ENCODE measurements around the gene AP1B1. TPM values are rescaled to one million over a fixed set of nuclear protein-coding genes. Genes with fewer than 3 reads are reported as not detected.
A peak's percentile ranks its signal among the peaks of the same experiment; 100 is the strongest.

The AP1B1 gene
- total RNA-seq, 1 donor from 2014 or later, result 77.9 TPM

DNA sequence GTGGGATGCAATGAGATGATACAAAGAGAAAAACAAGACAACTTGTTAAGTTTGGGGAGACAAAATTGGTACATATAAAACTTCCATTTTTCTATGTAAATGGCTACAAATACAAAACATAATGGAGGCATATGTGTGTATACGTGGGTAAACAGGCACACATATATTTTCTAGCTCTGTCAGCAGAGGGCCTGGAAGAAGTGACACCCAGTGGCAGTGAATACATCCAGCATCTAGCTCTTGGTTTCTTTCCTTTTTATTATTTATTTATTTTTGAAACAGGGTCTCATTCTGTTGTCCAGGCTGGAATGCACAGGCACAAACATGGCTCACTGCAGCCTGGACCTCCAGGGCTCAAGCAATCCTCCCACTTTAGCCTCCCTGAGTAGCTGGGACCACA is 67.8 kb downstream of the AP1B1 start:
- H3K4me1 Mint-ChIP-seq (ENCODE audit: low read depth, unreplicated experiment), result no peaks in the 10 kb centered on the region
- no peak overlapping the region for H3K4me3 Mint-ChIP-seq (ENCODE audit: unreplicated experiment)
- peaks cover 5% of the 10 kb centered on the region for H3K9me3 Mint-ChIP-seq (ENCODE audit: unreplicated experiment)
- no peak for DNase-seq
- no peak overlapping the region for H3K27ac Mint-ChIP-seq (ENCODE audit: unreplicated experiment)
- peaks cover 10% of the 10 kb centered on the region for H3K36me3 Mint-ChIP-seq (ENCODE audit: unreplicated experiment)
- TF ChIP-seq, protein P1, sequence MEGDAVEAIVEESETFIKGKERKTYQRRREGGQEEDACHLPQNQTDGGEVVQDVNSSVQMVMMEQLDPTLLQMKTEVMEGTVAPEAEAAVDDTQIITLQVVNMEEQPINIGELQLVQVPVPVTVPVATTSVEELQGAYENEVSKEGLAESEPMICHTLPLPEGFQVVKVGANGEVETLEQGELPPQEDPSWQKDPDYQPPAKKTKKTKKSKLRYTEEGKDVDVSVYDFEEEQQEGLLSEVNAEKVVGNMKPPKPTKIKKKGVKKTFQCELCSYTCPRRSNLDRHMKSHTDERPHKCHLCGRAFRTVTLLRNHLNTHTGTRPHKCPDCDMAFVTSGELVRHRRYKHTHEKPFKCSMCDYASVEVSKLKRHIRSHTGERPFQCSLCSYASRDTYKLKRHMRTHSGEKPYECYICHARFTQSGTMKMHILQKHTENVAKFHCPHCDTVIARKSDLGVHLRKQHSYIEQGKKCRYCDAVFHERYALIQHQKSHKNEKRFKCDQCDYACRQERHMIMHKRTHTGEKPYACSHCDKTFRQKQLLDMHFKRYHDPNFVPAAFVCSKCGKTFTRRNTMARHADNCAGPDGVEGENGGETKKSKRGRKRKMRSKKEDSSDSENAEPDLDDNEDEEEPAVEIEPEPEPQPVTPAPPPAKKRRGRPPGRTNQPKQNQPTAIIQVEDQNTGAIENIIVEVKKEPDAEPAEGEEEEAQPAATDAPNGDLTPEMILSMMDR (IDR thresholded peaks at IDR 0.05; ENCODE audit: partially characterized antibody, unreplicated experiment), result no peak
- H3K27me3 Mint-ChIP-seq (ENCODE audit: unreplicated experiment), result peaks cover 10% of the 10 kb centered on the region

DNA sequence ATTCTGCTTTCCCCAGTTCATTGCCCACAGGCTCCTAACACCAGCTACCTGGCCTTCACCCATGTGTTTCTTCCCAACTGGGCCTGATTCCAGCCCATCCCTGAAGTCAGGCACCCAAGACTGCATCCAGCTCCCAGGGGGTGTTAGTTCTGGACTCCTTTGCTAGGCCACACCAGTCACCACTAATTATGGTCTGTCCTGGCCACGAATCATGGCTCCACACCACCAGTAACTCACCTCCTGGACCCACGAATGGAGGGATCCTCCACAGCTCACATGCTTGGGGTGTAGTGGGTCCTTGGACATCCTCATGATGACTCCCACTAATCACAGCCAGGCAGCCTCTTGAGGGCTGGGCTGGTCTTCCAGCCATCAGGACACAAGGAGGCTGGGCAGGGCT is 69.3 kb downstream of the AP1B1 start:
- Mint-ChIP-seq H3K27me3 (ENCODE audit: unreplicated experiment) (peaks cover 16% of the 10 kb centered on the region), H3K9me3 (ENCODE audit: unreplicated experiment) (peaks cover 8% of the 10 kb centered on the region), H3K4me3 (ENCODE audit: unreplicated experiment) (no peak overlapping the region), H3K4me1 (ENCODE audit: low read depth, unreplicated experiment) (peaks cover 5% of the 10 kb centered on the region), H3K36me3 (ENCODE audit: unreplicated experiment) (peaks cover 14% of the 10 kb centered on the region), H3K27ac (ENCODE audit: unreplicated experiment) (no peak overlapping the region)
- DNase-seq, result no peak
- TF ChIP-seq, protein P1 (IDR thresholded peaks at IDR 0.05; ENCODE audit: partially characterized antibody, unreplicated experiment), result no peak

DNA sequence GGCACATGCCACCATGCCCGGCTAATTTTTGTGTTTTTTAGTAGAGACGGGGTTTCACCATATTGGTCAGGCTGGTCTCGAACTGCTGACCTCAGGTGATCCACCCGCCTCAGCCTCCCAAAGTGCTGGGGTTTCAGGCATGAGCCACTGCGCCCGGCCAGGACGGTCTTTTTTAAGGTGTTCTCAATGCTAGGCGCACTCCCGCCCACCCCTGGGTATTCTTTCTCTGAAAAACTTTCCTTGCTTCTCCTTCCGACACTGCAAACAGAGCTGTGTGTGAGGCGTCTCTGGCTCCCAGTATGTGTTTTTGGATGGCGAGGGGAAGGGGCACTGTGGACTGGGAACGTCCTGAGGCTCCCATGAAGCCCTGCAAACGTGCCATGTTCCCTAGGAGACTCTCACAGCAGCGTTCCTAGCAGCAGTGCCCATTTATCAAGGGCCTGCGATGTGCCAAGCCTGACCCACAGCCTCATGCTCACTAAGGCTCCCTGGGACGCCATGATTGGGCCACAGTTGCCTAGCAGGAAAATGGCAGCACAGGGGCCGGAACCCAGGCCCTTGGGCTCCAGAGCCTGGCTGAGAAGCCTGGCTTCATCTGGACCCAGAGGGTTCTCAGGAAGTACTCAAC is 70.4 kb downstream of the AP1B1 start:
- H3K27me3 Mint-ChIP-seq (ENCODE audit: unreplicated experiment), result peaks cover 19% of the 10 kb centered on the region
- no peak overlapping the region for H3K4me3 Mint-ChIP-seq (ENCODE audit: unreplicated experiment)
- H3K36me3 Mint-ChIP-seq (ENCODE audit: unreplicated experiment), result peaks cover 16% of the 10 kb centered on the region
- peaks cover 7% of the 10 kb centered on the region for H3K9me3 Mint-ChIP-seq (ENCODE audit: unreplicated experiment)
- no peak overlapping the region for H3K27ac Mint-ChIP-seq (ENCODE audit: unreplicated experiment)
- H3K4me1 Mint-ChIP-seq (ENCODE audit: low read depth, unreplicated experiment), result peaks cover 10% of the 10 kb centered on the region
- DNase-seq, result no peak
- TF ChIP-seq, protein P1 (IDR thresholded peaks at IDR 0.05; ENCODE audit: partially characterized antibody, unreplicated experiment), result no peak

DNA sequence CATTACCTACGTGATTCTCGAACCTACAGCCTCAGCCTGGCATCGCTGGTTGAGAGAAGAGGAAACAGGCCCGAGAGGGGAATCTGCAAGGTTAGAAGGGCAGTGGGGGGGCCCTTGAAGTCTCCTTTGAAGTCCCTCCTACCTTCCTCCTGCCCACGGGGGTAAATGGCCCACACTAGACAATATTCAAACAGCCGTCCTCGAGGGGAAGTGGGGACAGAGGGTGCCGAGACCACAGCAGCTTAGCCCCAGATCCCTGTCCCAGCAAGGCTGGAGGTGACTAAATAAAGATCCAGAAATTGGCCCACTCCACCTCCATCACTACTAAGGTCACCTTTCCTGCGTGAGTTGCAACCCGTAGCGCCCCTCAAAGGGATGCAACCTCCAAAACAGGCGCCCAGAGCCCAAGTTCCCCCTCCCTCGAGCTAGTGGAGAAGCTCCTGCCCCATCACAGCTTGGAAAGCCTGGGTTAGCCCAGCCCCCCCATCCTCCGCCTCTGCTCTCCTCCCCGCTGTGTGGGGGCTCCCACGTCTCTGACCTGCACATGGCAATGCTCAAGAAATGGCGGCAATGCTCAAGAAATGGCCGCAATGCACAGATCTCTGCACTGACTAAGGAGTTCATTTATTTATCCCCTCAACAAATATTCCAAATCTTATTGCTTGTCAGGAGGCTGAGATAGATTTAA is 72.1 kb downstream of the AP1B1 start:
- H3K36me3 Mint-ChIP-seq (ENCODE audit: unreplicated experiment), result peaks cover 16% of the 10 kb centered on the region
- peaks cover 11% of the 10 kb centered on the region for H3K4me1 Mint-ChIP-seq (ENCODE audit: low read depth, unreplicated experiment)
- peak overlapping the region; percentile 3 for H3K27ac Mint-ChIP-seq (ENCODE audit: unreplicated experiment)
- TF ChIP-seq, protein P1 (IDR thresholded peaks at IDR 0.05; ENCODE audit: partially characterized antibody, unreplicated experiment), result no peak
- H3K9me3 Mint-ChIP-seq (ENCODE audit: unreplicated experiment), result peaks cover 6% of the 10 kb centered on the region
- H3K4me3 Mint-ChIP-seq (ENCODE audit: unreplicated experiment), result peak overlapping the region; percentile 35
- peaks cover 22% of the 10 kb centered on the region for H3K27me3 Mint-ChIP-seq (ENCODE audit: unreplicated experiment)
- no peak for DNase-seq

Measured in glutamatergic neuron (in vitro differentiated cells).